ENCODE results near the gene EYS.

EYS gene

DNA sequence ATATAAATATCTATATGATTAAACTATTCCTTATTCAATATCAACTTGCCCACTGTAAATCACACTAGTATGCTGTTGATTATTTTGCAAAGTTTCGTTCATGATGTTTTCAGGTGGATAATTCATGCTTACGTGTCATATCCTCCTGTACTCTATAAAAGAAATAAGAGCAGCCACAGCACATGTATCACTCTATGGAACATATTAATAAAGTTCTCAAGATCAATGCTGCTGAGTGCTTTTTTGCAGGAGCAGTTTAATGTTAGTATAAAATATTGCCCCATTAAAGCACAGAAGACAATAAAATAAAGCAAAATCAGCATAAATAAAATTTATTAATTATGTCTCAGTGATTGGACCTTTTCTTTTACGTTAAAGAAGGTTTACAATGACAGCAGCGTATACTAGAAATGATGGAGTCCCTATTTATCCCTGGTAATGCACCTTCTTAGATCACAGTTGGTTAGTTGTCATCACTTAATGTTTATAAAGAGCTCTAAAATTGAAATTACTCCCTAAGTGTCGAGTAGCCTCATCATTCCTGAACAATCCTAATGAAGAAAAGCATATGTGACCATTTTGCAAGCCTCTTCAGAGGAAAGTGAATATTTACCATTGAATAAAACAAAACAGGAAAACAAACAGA is 517.7 kb downstream of the EYS start:
- no peak overlapping the region for H3K4me2 ChIP-seq
- H3K4me1 ChIP-seq (ENCODE audit: low read depth, poor library complexity, severe bottlenecking) = no peaks in the 10 kb centered on the region
- no peaks in the 10 kb centered on the region for H3K27me3 ChIP-seq (ENCODE audit: insufficient read depth, low read depth)
- TF ChIP-seq, protein P1, sequence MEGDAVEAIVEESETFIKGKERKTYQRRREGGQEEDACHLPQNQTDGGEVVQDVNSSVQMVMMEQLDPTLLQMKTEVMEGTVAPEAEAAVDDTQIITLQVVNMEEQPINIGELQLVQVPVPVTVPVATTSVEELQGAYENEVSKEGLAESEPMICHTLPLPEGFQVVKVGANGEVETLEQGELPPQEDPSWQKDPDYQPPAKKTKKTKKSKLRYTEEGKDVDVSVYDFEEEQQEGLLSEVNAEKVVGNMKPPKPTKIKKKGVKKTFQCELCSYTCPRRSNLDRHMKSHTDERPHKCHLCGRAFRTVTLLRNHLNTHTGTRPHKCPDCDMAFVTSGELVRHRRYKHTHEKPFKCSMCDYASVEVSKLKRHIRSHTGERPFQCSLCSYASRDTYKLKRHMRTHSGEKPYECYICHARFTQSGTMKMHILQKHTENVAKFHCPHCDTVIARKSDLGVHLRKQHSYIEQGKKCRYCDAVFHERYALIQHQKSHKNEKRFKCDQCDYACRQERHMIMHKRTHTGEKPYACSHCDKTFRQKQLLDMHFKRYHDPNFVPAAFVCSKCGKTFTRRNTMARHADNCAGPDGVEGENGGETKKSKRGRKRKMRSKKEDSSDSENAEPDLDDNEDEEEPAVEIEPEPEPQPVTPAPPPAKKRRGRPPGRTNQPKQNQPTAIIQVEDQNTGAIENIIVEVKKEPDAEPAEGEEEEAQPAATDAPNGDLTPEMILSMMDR (conservative IDR thresholded peaks at IDR 0.05; ENCODE audit: low read depth, low read length) = no peak
- H3K27ac ChIP-seq = no peak overlapping the region
- H3K36me3 ChIP-seq (ENCODE audit: insufficient read depth) = no peaks in the 10 kb centered on the region
- no peak overlapping the region for H2AFZ ChIP-seq (ENCODE audit: low read depth)
- no peaks in the 10 kb centered on the region for H3K79me2 ChIP-seq (ENCODE audit: insufficient read depth, low read depth)
- H3K9ac ChIP-seq = no peak overlapping the region
- H4K20me1 ChIP-seq (ENCODE audit: insufficient read depth) = no peaks in the 10 kb centered on the region
- H3K4me3 ChIP-seq (IDR thresholded peaks at IDR 0.05; ENCODE audit: insufficient read depth, low read depth, low read length) = no peak overlapping the region

DNA sequence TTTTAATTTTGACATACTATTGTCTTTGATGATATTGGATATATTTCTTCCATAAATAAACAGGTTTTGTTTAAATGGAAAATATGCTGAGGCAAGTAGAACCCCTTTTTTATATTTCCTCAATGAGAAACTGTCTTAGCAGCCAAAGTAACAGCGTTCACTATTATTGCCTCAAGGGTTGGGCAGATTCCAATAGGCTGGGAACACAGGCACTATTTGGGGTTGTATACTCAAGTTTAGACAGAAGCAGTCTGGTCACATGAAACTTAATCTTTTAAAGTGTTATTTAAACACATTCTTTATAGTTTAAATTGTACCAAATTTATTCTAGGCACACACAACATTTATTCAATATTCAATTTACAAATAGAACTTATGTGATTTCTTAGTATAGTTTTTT is 520.2 kb downstream of the EYS start:
- Histone ChIP-seq H2AFZ (ENCODE audit: low read depth) (no peak overlapping the region), H3K4me3 (IDR thresholded peaks at IDR 0.05; ENCODE audit: insufficient read depth, low read depth, low read length) (no peak overlapping the region), H4K20me1 (ENCODE audit: insufficient read depth) (no peaks in the 10 kb centered on the region), H3K27ac (no peak overlapping the region), H3K36me3 (ENCODE audit: insufficient read depth) (no peaks in the 10 kb centered on the region), H3K4me2 (no peak overlapping the region), H3K9ac (no peak overlapping the region), H3K79me2 (ENCODE audit: insufficient read depth, low read depth) (no peaks in the 10 kb centered on the region), H3K27me3 (ENCODE audit: insufficient read depth, low read depth) (no peaks in the 10 kb centered on the region), H3K4me1 (ENCODE audit: low read depth, poor library complexity, severe bottlenecking) (no peaks in the 10 kb centered on the region)
- TF ChIP-seq, protein P1 (conservative IDR thresholded peaks at IDR 0.05; ENCODE audit: low read depth, low read length) = no peak

DNA sequence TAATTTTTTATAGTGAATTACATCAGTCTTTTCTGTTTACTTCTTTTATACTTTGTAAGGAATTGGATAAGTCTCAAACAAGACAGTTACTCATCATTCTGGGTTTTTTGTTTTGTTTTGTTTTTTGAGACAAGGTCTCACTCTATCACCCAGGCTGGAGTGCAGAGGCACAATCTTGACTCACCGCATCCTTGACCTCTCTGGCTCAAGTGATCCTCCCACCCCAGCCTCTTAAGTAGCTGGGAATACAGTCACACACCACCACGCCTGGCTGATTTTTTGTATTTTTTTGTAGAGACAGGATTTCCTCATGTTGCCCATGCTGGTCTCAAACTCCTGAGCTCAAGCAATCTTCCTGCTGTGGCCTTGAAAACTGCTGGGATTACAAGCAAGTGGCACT is 524.3 kb downstream of the EYS start:
- no peak overlapping the region for H3K9ac ChIP-seq
- H3K4me1 ChIP-seq (ENCODE audit: low read depth, poor library complexity, severe bottlenecking) = no peaks in the 10 kb centered on the region
- H3K79me2 ChIP-seq (ENCODE audit: insufficient read depth, low read depth) = no peaks in the 10 kb centered on the region
- no peak overlapping the region for H3K4me3 ChIP-seq (IDR thresholded peaks at IDR 0.05; ENCODE audit: insufficient read depth, low read depth, low read length)
- no peaks in the 10 kb centered on the region for H4K20me1 ChIP-seq (ENCODE audit: insufficient read depth)
- no peaks in the 10 kb centered on the region for H3K36me3 ChIP-seq (ENCODE audit: insufficient read depth)
- no peak overlapping the region for H2AFZ ChIP-seq (ENCODE audit: low read depth)
- no peak overlapping the region for H3K4me2 ChIP-seq
- H3K27me3 ChIP-seq (ENCODE audit: insufficient read depth, low read depth) = no peaks in the 10 kb centered on the region
- TF ChIP-seq, protein P1 (conservative IDR thresholded peaks at IDR 0.05; ENCODE audit: low read depth, low read length) = no peak
- no peak overlapping the region for H3K27ac ChIP-seq

DNA sequence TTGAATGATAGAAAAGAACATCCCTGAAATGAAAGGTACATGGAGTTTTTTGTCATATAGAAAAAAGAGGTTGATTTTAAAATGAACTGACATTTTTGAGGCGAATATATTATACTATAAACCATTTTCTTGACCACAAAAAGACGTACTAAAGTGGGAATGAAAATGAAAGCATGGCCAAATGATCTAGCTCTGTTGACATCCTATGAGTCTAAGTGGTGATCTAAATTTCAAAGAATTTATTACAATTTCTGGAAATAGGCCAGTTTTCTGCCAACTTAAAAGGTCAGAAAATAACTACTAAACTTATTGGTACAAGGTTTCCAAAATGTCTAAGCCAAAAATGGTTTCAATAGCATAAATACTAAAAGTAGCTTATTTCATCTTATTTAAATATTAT is 536.8 kb downstream of the EYS start:
- Histone ChIP-seq H3K4me1 (ENCODE audit: low read depth, poor library complexity, severe bottlenecking) (no peaks in the 10 kb centered on the region), H3K9ac (no peak overlapping the region), H3K27me3 (ENCODE audit: insufficient read depth, low read depth) (no peaks in the 10 kb centered on the region), H2AFZ (ENCODE audit: low read depth) (no peak overlapping the region), H4K20me1 (ENCODE audit: insufficient read depth) (no peaks in the 10 kb centered on the region), H3K4me3 (IDR thresholded peaks at IDR 0.05; ENCODE audit: insufficient read depth, low read depth, low read length) (no peak overlapping the region), H3K36me3 (ENCODE audit: insufficient read depth) (no peaks in the 10 kb centered on the region), H3K79me2 (ENCODE audit: insufficient read depth, low read depth) (no peaks in the 10 kb centered on the region), H3K4me2 (no peak overlapping the region), H3K27ac (no peak overlapping the region)
- TF ChIP-seq, protein P1 (conservative IDR thresholded peaks at IDR 0.05; ENCODE audit: low read depth, low read length) = no peak
